HG03095 (cell line): ENCODE results near the gene TNIP3.

Experiments used
- ATAC-seq: cut with Tn5 transposase; IDR thresholded peaks from one replicate; pipeline ENCODE4 v1.9.1; 2021; ENCODE audit warnings: moderate library complexity; ENCODE audit not compliant: unreplicated experiment

TNIP3 gene

GRCh38 chr4:121093261-121093660 lies 70.9 kb downstream of the TNIP3 start:
- ATAC-seq: no peak

- ATAC-seq: no peak
Observed at GRCh38 chr4:121091941-121092340, 72.2 kb downstream of the TNIP3 start.

- no peak for ATAC-seq
Observed at GRCh38 chr4:121088867-121089266, 75.3 kb downstream of the TNIP3 start.
